Esophagus squamous epithelium (tissue), 4 donors: ENCODE results near the gene SRF.

ENCODE experiments used
- CTCF ChIP-seq, 6 experiments: fragments of 450-650 bp in 4 of 6; fragments of 200-600 bp in 2 of 6; sonication (generic) in 2 of 6; IDR thresholded peaks; one replicate each; pipeline ENCODE4 v1.5.1; 2016 to 2019; ENCODE audit warnings: antibody characterized with exemption in 6 of 6, mild to moderate bottlenecking in 4 of 6, moderate library complexity in 4 of 6
- POLR2A ChIP-seq, 4 donors: fragments of 450-650 bp; IDR thresholded peaks; one replicate each; pipeline ENCODE4 v1.6.1; 2017; ENCODE audit warnings: antibody characterized with exemption in 4 of 4, mild to moderate bottlenecking in 4 of 4, moderate library complexity in 3 of 4

GRCh38 chr6:43146709-43147688 is 24.1 kb upstream of the SRF start:
- TF ChIP-seq POLR2A (IDR thresholded peaks at IDR 0.05) (no peak), CTCF (IDR thresholded peaks at IDR 0.05) (no peak)
